Lower lobe of right lung (tissue), 2 donors: Measurements from ENCODE around the gene TNFSF8. TPM values are rescaled to one million over a fixed set of nuclear protein-coding genes. Genes with fewer than 3 reads are reported as not detected.

Experiments
- ATAC-seq, 2 donors: fragments of 200-7000 bp; cut with Tn5 transposase; one replicate each; pipeline ENCODE4 v1.9.1; 2020 to 2022; ENCODE audit warnings: mild to moderate bottlenecking in 2 of 2, moderate library complexity in 2 of 2
- DNase-seq: peaks from one replicate; pipeline ENCODE4 v3.0.0-alpha.2; 2020
- H3K27ac ChIP-seq: fragments of 200-600 bp; one replicate; pipeline ENCODE4 v1.8.0; 2022
- H3K27me3 ChIP-seq: fragments of 200-600 bp; one replicate; pipeline ENCODE4 v1.8.0; 2022; ENCODE audit warnings: low read depth
- H3K36me3 ChIP-seq: fragments of 200-600 bp; one replicate; pipeline ENCODE4 v1.8.0; 2022; ENCODE audit warnings: mild to moderate bottlenecking
- H3K4me1 ChIP-seq: fragments of 200-600 bp; one replicate; pipeline ENCODE4 v1.8.0; 2022
- H3K4me3 ChIP-seq: fragments of 200-600 bp; one replicate; pipeline ENCODE4 v1.8.0; 2022; ENCODE audit warnings: mild to moderate bottlenecking
- H3K9me3 ChIP-seq: fragments of 200-600 bp; one replicate; pipeline ENCODE4 v1.8.0; 2022
- CTCF ChIP-seq: fragments of 200-600 bp; IDR thresholded peaks from one replicate; pipeline ENCODE4 v1.8.0; 2022; ENCODE audit warnings: antibody characterized with exemption, mild to moderate bottlenecking
- intact Hi-C: fragments of 100-400 bp; cut with DNase I; formaldehyde crosslinking; loops from one replicate; pipeline ENCODE4 v1.11.0; 2022
- total RNA-seq: library from RNA; stranded (reverse); fragmentation: NEBNext Ultra II Directional; extraction: Animal tissue kit (Norgen Biotek cat#: 25700); gene quantifications from one replicate; pipeline ENCODE4 v1.2.1, GENCODE V29; 2021
- donor health status: DM: no; HTN: yes; CAD: no; lungs with severe emphysema.

Gene TNFSF8
- total RNA-seq, 1 donor from 2014 or later = 3.5 TPM

GRCh38 chr9:114928136-114928535 lies 2.3 kb downstream of the TNFSF8 start:
- H3K4me3 ChIP-seq = peak overlapping the region; percentile 44
- DNase-seq = no peak
- no peaks in the 10 kb centered on the region for H3K9me3 ChIP-seq
- H3K27ac ChIP-seq = peak overlapping the region; percentile 66
- H3K4me1 ChIP-seq = peaks cover 7% of the 10 kb centered on the region
- no peak for TF ChIP-seq CTCF
- H3K36me3 ChIP-seq = no peaks in the 10 kb centered on the region
- no peaks in the 10 kb centered on the region for H3K27me3 ChIP-seq
- intact Hi-C loops = no loop called here
- no peak for ATAC-seq

- Histone ChIP-seq H3K4me3 (no peak overlapping the region), H3K9me3 (no peaks in the 10 kb centered on the region), H3K4me1 (peaks cover 7% of the 10 kb centered on the region), H3K36me3 (no peaks in the 10 kb centered on the region), H3K27me3 (no peaks in the 10 kb centered on the region), H3K27ac (no peak overlapping the region)
- DNase-seq = no peak
- no peak for TF ChIP-seq CTCF
- intact Hi-C loops = no loop called here
- ATAC-seq = no peak
These were observed 4.7 kb downstream of the TNFSF8 start for GRCh38 chr9:114925672-114926071.

- intact Hi-C loops = no loop called here
- no peak for DNase-seq
- Histone ChIP-seq H3K4me3 (no peak overlapping the region), H3K36me3 (no peaks in the 10 kb centered on the region), H3K27ac (no peak overlapping the region), H3K27me3 (no peaks in the 10 kb centered on the region), H3K9me3 (no peaks in the 10 kb centered on the region), H3K4me1 (peaks cover 7% of the 10 kb centered on the region)
- no peak for ATAC-seq
- TF ChIP-seq CTCF = no peak
These were observed 5.4 kb downstream of the TNFSF8 start for GRCh38 chr9:114925039-114925438.

GRCh38 chr9:114924327-114924726 lies 6.1 kb downstream of the TNFSF8 start:
- no peaks in the 10 kb centered on the region for H3K27me3 ChIP-seq
- no peak overlapping the region for H3K4me3 ChIP-seq
- H3K36me3 ChIP-seq = no peaks in the 10 kb centered on the region
- no peak for TF ChIP-seq CTCF
- DNase-seq = no peak
- no peak overlapping the region for H3K27ac ChIP-seq
- ATAC-seq = no peak
- peaks cover 7% of the 10 kb centered on the region for H3K4me1 ChIP-seq
- intact Hi-C loops = no loop called here
- no peaks in the 10 kb centered on the region for H3K9me3 ChIP-seq

GRCh38 chr9:114923918-114924317 lies 6.5 kb downstream of the TNFSF8 start:
- Histone ChIP-seq H3K9me3 (no peaks in the 10 kb centered on the region), H3K4me1 (peaks cover 5% of the 10 kb centered on the region), H3K27me3 (no peaks in the 10 kb centered on the region), H3K27ac (no peak overlapping the region), H3K4me3 (no peak overlapping the region), H3K36me3 (no peaks in the 10 kb centered on the region)
- DNase-seq = no peak
- intact Hi-C loops = no loop called here
- no peak for TF ChIP-seq CTCF
- ATAC-seq = no peak

- intact Hi-C loops = no loop called here
- ATAC-seq = no peak
These were observed 9.2 kb downstream of the TNFSF8 start for GRCh38 chr9:114921171-114921570.

More at GRCh38 chr9:114921171-114921570, 9.2 kb downstream of the TNFSF8 start:
- H3K4me1 ChIP-seq = no peaks in the 10 kb centered on the region
- H3K4me3 ChIP-seq = no peak overlapping the region
- TF ChIP-seq CTCF = no peak
- no peaks in the 10 kb centered on the region for H3K9me3 ChIP-seq
- H3K27ac ChIP-seq = no peak overlapping the region
- no peaks in the 10 kb centered on the region for H3K36me3 ChIP-seq
- no peaks in the 10 kb centered on the region for H3K27me3 ChIP-seq
- no peak for DNase-seq
